Breast epithelium (tissue), 3 donors: ENCODE results near the gene CDKN2B-AS1.

Source experiments
- POLR2AphosphoS5 ChIP-seq, 3 donors: sonication (generic); formaldehyde crosslinking; IDR thresholded peaks; one replicate each; pipeline ENCODE4 v1.6.1; 2017; ENCODE audit warnings: antibody characterized with exemption in 3 of 3
- TF ChIP-seq, protein P1 (sequence below), 3 donors: fragments of 450-650 bp; IDR thresholded peaks; one replicate each; pipeline ENCODE4 v1.5.1; 2016 to 2017; ENCODE audit warnings: antibody characterized with exemption in 3 of 3, mild to moderate bottlenecking in 3 of 3, moderate library complexity in 3 of 3

GRCh38 chr9:22169243-22169642, 174.7 kb downstream of the CDKN2B-AS1 start:
- TF ChIP-seq, protein P1, sequence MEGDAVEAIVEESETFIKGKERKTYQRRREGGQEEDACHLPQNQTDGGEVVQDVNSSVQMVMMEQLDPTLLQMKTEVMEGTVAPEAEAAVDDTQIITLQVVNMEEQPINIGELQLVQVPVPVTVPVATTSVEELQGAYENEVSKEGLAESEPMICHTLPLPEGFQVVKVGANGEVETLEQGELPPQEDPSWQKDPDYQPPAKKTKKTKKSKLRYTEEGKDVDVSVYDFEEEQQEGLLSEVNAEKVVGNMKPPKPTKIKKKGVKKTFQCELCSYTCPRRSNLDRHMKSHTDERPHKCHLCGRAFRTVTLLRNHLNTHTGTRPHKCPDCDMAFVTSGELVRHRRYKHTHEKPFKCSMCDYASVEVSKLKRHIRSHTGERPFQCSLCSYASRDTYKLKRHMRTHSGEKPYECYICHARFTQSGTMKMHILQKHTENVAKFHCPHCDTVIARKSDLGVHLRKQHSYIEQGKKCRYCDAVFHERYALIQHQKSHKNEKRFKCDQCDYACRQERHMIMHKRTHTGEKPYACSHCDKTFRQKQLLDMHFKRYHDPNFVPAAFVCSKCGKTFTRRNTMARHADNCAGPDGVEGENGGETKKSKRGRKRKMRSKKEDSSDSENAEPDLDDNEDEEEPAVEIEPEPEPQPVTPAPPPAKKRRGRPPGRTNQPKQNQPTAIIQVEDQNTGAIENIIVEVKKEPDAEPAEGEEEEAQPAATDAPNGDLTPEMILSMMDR (IDR thresholded peaks at IDR 0.05): no peak
- TF ChIP-seq POLR2AphosphoS5 (IDR thresholded peaks at IDR 0.05): no peak
